ENCODE results near the gene NECTIN4.

The NECTIN4 gene

GRCh38 chr1:161082996-161083747 is 6.2 kb downstream of the NECTIN4 start:
- peaks cover 5% of the 10 kb centered on the region for H3K4me1 ChIP-seq
- H3K36me3 ChIP-seq = no peaks in the 10 kb centered on the region
- H3K4me3 ChIP-seq (ENCODE audit: low read depth, low read length) = no peak overlapping the region
- no peaks in the 10 kb centered on the region for H3K9me3 ChIP-seq
- H3K27me3 ChIP-seq = no peaks in the 10 kb centered on the region
- no peak for TF ChIP-seq CTCF (IDR thresholded peaks at IDR 0.05; ENCODE audit: low read depth, low read length)
- DNase-seq = peak; percentile 35

- Histone ChIP-seq H3K9me3 (no peaks in the 10 kb centered on the region), H3K27me3 (no peaks in the 10 kb centered on the region), H3K36me3 (no peaks in the 10 kb centered on the region), H3K4me1 (peaks cover 5% of the 10 kb centered on the region), H3K4me3 (ENCODE audit: low read depth, low read length) (no peak overlapping the region)
- TF ChIP-seq CTCF (IDR thresholded peaks at IDR 0.05; ENCODE audit: low read depth, low read length) = no peak
- no peak for DNase-seq
Measured at GRCh38 chr1:161082483-161082882, 6.9 kb downstream of the NECTIN4 start.

DNA sequence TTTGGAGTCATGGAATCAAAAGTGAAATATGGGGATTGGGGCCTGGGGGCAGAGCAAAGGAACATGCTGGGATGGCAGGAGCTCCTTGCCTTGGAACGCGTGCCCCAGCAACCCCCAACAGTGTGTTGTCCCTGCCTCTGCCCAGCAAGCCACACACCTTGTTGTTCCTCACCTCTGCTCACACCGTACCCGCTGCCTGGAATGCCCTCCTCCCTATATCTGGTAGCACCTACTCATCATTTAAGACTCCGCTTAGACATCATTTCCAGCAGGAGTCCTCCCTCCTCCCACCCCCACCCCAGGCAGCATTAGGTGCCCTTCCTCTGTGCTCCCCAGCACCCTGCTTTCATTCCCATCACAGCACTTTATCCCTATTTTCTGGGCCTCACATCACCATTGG is 7.8 kb downstream of the NECTIN4 start:
- no peaks in the 10 kb centered on the region for H3K9me3 ChIP-seq
- no peak for DNase-seq
- H3K4me1 ChIP-seq = peaks cover 5% of the 10 kb centered on the region
- H3K36me3 ChIP-seq = no peaks in the 10 kb centered on the region
- no peak overlapping the region for H3K4me3 ChIP-seq (ENCODE audit: low read depth, low read length)
- no peaks in the 10 kb centered on the region for H3K27me3 ChIP-seq
- no peak for TF ChIP-seq CTCF (IDR thresholded peaks at IDR 0.05; ENCODE audit: low read depth, low read length)

- H3K9me3 ChIP-seq = no peaks in the 10 kb centered on the region
- H3K4me1 ChIP-seq = peaks cover 5% of the 10 kb centered on the region
- DNase-seq = no peak
- H3K36me3 ChIP-seq = no peaks in the 10 kb centered on the region
- TF ChIP-seq CTCF (IDR thresholded peaks at IDR 0.05; ENCODE audit: low read depth, low read length) = no peak
- H3K4me3 ChIP-seq (ENCODE audit: low read depth, low read length) = no peak overlapping the region
- no peaks in the 10 kb centered on the region for H3K27me3 ChIP-seq
Measured at GRCh38 chr1:161080441-161081405, 8.6 kb downstream of the NECTIN4 start.

DNA sequence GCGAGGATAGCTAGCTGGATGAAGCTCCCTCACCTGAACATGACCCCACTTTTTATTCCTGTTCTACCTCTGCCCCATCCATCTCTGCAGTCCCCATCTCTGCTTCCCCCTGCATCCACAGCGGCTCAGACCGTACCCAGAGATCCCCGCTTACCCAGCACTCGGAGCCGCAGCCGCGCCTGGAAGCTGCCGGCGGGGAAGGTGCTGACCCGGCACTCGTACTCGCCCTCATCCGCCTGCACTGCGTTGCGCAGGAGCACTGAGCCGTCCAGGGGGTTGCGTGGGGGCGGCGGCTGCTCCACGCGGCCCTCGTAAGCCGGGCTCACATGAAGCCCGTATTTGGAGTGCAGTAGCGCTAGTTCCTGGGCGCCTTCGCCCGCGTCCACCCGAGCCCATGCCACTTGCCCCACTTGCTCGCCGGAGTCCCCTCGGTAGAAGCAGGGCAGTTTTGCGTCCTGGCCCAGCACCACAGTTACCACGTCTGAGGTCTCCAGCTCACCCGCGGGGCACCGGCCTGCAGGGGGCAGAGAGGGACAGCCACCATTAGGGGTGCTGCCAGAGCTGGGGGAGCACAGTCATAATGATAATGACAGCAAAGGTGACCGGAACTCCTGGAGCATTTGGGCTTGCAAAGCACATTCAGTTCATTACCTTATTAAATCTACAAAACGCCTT is 9.8 kb downstream of the NECTIN4 start:
- Histone ChIP-seq H3K36me3 (no peaks in the 10 kb centered on the region), H3K4me3 (ENCODE audit: low read depth, low read length) (no peak overlapping the region), H3K9me3 (no peaks in the 10 kb centered on the region), H3K27me3 (no peaks in the 10 kb centered on the region), H3K4me1 (peaks cover 5% of the 10 kb centered on the region)
- TF ChIP-seq CTCF (IDR thresholded peaks at IDR 0.05; ENCODE audit: low read depth, low read length) = no peak
- no peak for DNase-seq

All from BE2C (cell line).